HG02884 (cell line): Measurements from ENCODE around the gene UBA7.

ENCODE experiments used
- ATAC-seq: cut with Tn5 transposase; IDR thresholded peaks from one replicate; pipeline ENCODE4 v1.9.1; 2021; ENCODE audit warnings: mild to moderate bottlenecking, moderate library complexity; ENCODE audit not compliant: unreplicated experiment

The UBA7 gene

DNA sequence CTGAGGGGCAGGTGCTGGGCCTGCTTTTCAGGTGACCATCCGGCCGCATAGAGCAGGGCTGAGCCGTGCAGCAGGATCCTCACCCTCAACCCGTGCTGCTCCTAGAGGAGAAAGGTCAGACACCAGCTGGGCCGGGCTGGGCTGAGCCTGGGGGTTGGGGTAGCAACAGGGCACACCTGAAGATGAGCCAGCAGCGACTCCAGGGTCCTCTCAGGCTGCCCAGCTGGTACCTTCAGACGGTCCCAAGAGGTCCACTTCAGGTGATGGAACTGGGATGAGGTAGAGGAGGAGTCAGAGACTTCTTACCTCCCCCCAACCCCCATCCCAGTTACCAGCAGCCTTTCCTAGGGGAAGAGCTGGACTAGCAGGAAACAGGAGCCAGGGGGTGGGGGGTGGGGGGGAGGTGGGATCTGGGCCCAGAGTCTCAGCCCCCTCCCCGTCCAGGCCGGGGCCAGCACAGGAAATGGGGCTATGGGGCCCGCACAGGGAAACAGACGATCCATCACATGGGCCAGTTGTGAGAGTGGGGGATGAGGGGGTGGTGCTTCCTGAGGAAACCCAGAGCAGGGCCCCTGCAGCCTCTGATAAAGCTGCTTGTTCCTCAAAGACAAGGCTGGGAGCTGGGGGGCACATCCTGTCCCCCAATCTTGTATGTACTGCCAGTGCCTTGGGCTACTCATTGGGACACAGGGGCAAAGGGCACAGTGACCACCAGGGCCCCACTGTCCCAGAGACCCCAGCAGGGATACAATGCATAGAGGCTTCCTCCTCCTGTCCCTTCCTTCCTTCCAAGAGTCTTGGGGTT, 7.7 kb downstream of the UBA7 start:
- no peak for ATAC-seq

GRCh38 chr3:49805367-49805782, 8.4 kb downstream of the UBA7 start:
- ATAC-seq = no peak

DNA sequence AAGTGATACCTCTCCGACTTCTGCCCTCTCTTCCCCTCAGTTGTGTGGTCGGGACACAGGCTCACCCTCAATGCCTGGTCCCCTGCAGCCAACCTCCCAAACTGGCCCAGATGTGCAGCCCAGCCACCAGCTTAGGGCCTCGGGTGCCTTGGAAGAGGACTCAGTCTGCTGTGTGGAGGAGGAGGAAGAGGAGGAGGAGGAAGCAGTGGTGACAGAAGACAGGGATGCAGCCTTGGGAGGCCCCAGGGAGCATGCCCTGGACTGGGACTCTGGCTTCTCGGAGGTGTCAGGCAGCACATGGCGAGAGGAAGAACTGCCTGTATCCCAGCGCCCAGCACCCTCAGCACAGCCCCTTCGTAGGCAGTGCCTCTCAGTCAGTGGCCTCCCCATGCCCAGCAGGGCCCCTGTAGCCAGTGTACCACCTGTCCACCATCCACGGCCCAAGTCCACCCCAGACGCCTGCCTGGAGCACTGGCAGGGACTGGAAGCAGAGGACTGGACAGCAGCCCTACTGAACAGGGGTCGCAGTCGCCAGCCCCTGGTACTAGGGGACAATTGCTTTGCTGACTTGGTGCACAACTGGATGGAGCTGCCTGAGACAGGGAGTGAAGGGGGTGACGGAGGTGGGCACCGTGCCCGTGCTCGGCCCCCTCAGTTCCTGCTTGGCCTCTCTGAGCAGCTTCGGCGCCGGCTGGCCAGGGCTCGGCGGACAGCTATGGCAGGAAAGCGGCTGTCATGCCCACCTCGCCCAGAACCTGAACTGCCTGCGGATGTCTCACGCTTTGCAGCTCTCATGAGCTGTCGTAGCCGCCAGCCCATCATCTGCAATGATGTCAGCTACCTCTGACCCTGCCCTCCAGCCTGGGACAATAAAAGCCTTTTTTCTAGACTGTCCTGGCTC, 9.4 kb downstream of the UBA7 start:
- no peak for ATAC-seq

DNA sequence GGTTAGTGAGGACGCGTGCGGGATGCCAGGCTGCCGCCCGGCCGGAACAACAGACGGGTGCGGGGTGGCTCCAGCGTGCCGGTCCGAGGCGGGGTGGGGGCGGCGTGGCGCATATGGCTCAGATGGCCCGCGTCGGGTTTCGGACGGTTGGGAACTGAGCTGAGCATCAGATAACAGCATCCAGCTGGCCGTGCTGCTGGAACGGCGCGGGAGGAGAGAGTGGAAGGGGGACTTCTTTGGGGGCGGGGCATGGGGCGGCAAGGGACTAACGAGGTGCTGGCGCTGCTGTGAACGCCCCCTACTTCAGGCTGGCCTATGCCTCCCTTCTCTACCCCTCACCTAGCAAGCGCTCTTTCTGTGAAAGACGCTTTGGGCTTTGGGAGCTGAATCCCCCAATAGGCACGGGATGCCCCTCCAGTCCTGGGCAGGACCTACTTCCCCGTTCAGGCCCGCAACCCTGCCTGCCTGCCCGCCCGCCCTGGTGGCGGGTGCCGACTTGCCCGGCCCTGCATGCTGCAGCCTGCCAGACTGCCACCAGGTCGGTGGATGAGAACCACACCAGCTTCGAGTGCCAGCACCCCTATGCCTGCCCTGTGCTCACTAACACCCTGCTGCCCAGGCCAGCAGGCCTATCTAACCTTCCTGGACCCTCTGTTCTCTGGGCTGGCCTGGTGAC, 10.2 kb downstream of the UBA7 start:
- peak; percentile 2 for ATAC-seq

DNA sequence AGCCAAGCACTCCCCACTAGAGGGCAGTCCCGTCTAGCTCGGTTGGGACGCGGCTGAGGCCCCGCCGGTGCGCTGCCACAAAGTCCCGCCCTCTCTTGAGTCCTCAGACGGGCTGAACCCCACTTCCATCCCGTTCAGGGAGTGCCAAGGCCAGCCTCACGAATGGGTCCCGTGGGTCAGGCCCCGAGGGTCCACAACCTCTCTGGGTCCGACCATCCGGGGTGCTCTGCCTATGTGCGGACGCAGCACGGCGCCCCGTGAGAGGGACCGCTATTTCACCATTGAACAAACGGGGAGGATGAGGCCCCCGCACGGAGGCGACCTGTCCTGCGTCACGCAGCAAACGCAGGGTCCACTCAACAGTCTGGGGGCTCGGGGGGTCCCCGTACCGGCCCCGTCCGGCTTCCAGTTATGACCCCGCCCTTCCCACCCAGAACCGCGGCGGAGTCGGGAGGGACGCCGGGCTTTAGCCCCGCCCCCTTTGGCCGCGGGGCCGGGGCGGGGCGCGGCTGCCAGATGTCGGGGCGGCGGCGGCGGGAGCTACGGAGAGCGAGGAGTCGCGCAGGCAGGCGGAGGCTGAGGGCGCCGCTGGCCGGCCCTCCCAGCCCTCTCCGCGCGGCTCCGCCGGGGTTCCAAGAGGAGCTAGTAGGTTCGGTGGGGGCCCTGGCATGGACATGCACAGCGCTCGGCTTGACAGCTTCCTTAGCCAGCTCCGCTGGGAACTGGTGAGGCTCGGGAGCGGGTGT, 10.9 kb downstream of the UBA7 start, which contains the start of gene INKA1:
Gene INKA1, plus strand, starts transcription at position 543 of the 746 bp plus-strand sequence. Its CDS starts 132 bp downstream, at position 675.
- peak; percentile 53 for ATAC-seq

DNA sequence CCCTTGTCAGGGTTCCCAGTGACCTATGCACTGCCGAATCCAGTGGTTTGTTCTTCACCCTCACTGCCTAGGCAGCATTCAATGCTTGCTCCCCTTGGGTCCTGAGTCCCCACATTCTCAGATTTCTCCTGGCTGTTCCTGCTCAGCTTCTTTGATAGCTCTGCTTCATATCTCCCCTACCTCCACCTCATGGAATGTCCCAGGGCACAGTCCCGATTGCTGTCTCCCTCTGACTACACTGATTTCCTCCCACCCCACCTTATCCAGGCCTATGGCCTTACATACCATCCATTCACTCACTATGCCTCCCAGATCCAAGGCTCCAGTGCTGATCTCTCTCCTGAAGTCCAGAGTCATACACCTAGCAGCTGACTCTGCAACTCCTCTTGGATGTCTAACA, 12.6 kb downstream of the UBA7 start:
- ATAC-seq = no peak

- no peak for ATAC-seq
These were observed 14.0 kb downstream of the UBA7 start, which contains the start of gene CDHR4 for GRCh38 chr3:49799761-49800160. CDHR4 (minus strand) TSS chr3:49799873; CDS start chr3:49799812, 61 bp downstream.

GRCh38 chr3:49799105-49799504, 14.6 kb downstream of the UBA7 start:
- no peak for ATAC-seq

DNA sequence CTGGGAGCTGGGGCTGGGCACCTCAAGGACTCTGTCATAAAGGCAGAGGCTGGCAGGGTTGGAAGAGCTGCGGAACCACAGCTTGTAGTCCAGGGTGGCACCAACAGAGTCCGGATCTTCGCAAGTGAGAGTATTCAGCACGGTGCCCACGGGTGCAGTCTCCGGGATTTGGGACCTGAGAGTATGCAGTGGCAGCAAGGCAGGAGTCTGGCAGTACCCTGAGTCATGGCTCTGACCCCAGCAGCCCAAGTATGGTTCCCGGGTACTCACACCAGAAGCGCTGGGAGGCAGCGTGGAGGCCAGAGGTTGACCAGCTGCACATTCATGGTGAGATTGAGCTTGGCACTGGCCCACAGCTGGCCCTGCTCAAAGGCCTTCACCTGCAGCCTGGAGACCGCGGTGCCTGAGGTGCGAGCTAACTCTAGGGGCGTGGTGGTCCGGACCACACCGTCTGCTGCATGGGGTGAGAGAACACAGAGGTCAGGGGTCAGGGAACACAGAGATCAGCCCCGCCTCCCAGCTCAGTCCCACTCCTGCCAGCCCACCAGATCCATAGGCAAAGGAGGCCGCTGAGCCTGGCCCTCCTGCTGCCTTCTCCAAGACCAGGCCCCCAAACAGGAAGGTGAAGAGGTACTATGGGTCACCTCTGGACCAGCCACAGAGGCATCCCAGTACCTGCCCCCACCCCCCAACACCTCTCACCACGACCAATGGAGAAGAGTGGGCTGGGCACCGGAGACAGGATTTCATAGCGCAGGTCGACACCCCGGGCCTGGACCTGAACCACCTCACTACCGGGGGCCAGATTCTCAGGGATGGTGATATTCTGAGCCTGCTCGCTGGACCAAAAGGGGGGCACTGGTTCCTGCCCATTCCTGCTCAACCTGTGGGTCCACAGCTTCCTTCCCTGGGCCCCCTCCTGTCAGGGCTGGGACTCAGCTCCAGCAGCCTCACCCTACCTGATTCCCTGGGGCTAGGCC, 18.5 kb downstream of the UBA7 start:
- no peak for ATAC-seq

GRCh38 chr3:49794431-49794830, 19.3 kb downstream of the UBA7 start:
- ATAC-seq = no peak

GRCh38 chr3:49793486-49794085, 20.2 kb downstream of the UBA7 start:
- ATAC-seq = no peak

GRCh38 chr3:49792371-49793150, 21.2 kb downstream of the UBA7 start:
- no peak for ATAC-seq

DNA sequence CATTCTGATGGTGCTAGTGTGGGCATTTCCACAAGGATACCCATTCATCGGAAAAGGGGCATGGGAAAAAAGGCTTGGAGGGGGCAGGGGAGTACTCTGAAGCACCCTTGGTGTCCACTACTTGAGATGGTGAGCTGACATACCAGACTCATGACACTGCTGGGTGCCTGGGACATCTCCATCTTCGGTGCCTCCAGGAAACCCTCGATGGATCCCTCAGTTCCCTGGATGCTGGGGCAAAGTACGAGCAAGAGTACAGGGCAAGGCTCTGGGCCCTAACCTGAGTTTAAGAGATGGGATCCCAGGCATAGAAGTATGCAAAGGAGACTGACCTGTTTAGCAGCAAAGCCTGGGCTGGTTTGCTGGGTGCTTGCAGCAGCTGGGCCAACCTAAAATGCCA, 22.2 kb downstream of the UBA7 start:
- ATAC-seq = no peak

GRCh38 chr3:49790626-49791411, 22.9 kb downstream of the UBA7 start:
- ATAC-seq = no peak

- ATAC-seq = no peak
These were observed 25.7 kb downstream of the UBA7 start for GRCh38 chr3:49788056-49788455.

DNA sequence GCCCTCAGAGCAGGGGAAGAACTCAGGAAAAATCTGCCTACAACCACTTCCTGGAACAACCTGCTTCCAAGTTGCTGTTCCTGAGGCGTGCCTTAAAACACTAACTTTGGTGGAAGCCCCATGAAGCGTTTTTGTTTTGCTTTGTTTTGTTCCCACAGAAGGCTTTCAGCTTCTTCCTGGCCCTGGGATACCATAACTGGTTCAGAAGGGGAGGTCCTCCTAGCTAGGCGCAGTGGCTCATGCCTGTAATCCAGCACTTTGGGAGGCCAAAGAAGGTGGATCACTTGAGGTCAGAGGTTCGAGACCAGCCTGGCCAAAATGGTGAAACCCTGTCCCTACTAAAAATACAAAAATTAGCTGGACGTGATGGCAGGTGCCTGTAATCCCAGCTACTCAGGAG, 26.2 kb downstream of the UBA7 start:
- ATAC-seq = no peak

GRCh38 chr3:49787182-49787464, 26.6 kb downstream of the UBA7 start:
- no peak for ATAC-seq
